GM23248 (cell line): Measurements from ENCODE around the gene PRKCB. TPM values are rescaled to one million over a fixed set of nuclear protein-coding genes. Genes with fewer than 3 reads are reported as not detected.

Experiments
- DNase-seq: peaks from one replicate; pipeline ENCODE4 v3.0.0-alpha.2; 2015
- H2AFZ ChIP-seq: fragments of 200-600 bp; sonication (generic); 2 replicates; pipeline ENCODE4 v1.6.1; 2016; ENCODE audit warnings: antibody characterized with exemption
- H3F3A ChIP-seq: fragments of 200-600 bp; sonication (generic); 2 replicates; pipeline ENCODE4 v1.6.1; 2016; ENCODE audit warnings: mild to moderate bottlenecking, antibody characterized with exemption, mixed run types; ENCODE audit not compliant: insufficient read depth
- H3K27ac ChIP-seq: fragments of 200-600 bp; sonication (generic); 2 replicates; pipeline ENCODE4 v1.5.1; 2016; ENCODE audit warnings: mild to moderate bottlenecking
- H3K27me3 ChIP-seq: fragments of 200-600 bp; sonication (generic); replicated peaks from 2 replicates; pipeline ENCODE4 v1.6.1; 2016; ENCODE audit warnings: mild to moderate bottlenecking; ENCODE audit not compliant: insufficient read depth
- H3K36me3 ChIP-seq: fragments of 200-600 bp; sonication (generic); 2 replicates; pipeline ENCODE4 v1.6.1; 2016; ENCODE audit warnings: low read depth, mild to moderate bottlenecking
- H3K4me1 ChIP-seq: fragments of 200-600 bp; sonication (generic); 2 replicates; pipeline ENCODE4 v1.6.1; 2016; ENCODE audit warnings: mild to moderate bottlenecking; ENCODE audit not compliant: insufficient read depth
- H3K4me2 ChIP-seq: fragments of 200-600 bp; sonication (generic); one replicate; pipeline ENCODE4 v1.6.1; 2016; ENCODE audit warnings: mild to moderate bottlenecking; ENCODE audit not compliant: unreplicated experiment
- H3K4me3 ChIP-seq: fragments of 200-600 bp; sonication (generic); 2 replicates; pipeline ENCODE4 v1.5.1; 2016; ENCODE audit warnings: mild to moderate bottlenecking
- H3K79me2 ChIP-seq: fragments of 200-600 bp; sonication (generic); 2 replicates; pipeline ENCODE4 v1.6.1; 2016; ENCODE audit warnings: mild to moderate bottlenecking; ENCODE audit not compliant: insufficient read depth
- H3K9ac ChIP-seq: fragments of 200-600 bp; sonication (generic); 2 replicates; pipeline ENCODE4 v1.6.1; 2016; ENCODE audit warnings: mild to moderate bottlenecking
- H3K9me2 ChIP-seq: fragments of 200-600 bp; sonication (generic); 2 replicates; pipeline ENCODE4 v1.6.1; 2016; ENCODE audit warnings: mixed run types, mild to moderate bottlenecking, moderate library complexity; ENCODE audit not compliant: insufficient read depth
- H3K9me3 ChIP-seq: fragments of 200-600 bp; sonication (generic); one replicate; pipeline ENCODE4 v1.6.1; 2017; ENCODE audit warnings: low read depth
- H4K20me1 ChIP-seq: fragments of 200-600 bp; sonication (generic); 2 replicates; pipeline ENCODE4 v1.6.0; 2016; ENCODE audit not compliant: insufficient read depth
- EZH2 ChIP-seq: fragments of 200-600 bp; sonication (generic); IDR thresholded peaks from 2 replicates; pipeline ENCODE4 v1.6.1; 2018; ENCODE audit warnings: antibody characterized with exemption, mild to moderate bottlenecking; ENCODE audit not compliant: insufficient read depth, poor library complexity, severe bottlenecking
- EZH2phosphoT487 ChIP-seq: fragments of 200-600 bp; sonication (generic); IDR thresholded peaks from 2 replicates; pipeline ENCODE4 v1.6.1; 2018; ENCODE audit warnings: antibody characterized with exemption, moderate library complexity, mild to moderate bottlenecking, low read depth; ENCODE audit not compliant: insufficient read depth
- WGBS, 2 experiments: methylation state at CpG; one replicate each; pipeline ENCODE4 v1.1.6; 2015 to 2017; ENCODE audit warnings: low lambda C conversion rate in 2 of 2, low coverage in 1 of 2; ENCODE audit errors: missing lambda C conversion rate in 2 of 2; 5-methylcytosine and 5-hydroxymethylcytosine counted together
- in situ Hi-C: fragments of 300-500 bp; cut with MboI; formaldehyde crosslinking; loops from 2 replicates; pipeline ENCODE4 v1.15.0; 2020
- polyA plus RNA-seq: library from polyadenylated mRNA; unstranded; fragments of >200 nt; fragmentation: Nextera tagmentation; extraction: Ambion mirVana; gene quantifications from 2 replicates; pipeline ENCODE4 v1.2.1, GENCODE V29; 2016
- total RNA-seq: library from RNA; depleted of rRNA; stranded (reverse); fragments of >200 nt; shearing (Covaris generic); gene quantifications from 2 replicates; pipeline ENCODE4 v1.2.3, GENCODE V29; 2014

The PRKCB gene
- total and polyA plus RNA-seq, 2 experiments from 2014 or later: not detected

- Histone ChIP-seq H3K9me3 (no peaks in the 10 kb centered on the region), H3K9me2 (no peaks in the 10 kb centered on the region), H3K36me3 (no peaks in the 10 kb centered on the region), H3K4me1 (no peaks in the 10 kb centered on the region), H3K4me2 (no peak overlapping the region), H3K4me3 (no peak overlapping the region), H4K20me1 (no peaks in the 10 kb centered on the region), H2AFZ (no peak overlapping the region), H3F3A (no peaks in the 10 kb centered on the region), H3K79me2 (no peaks in the 10 kb centered on the region), H3K27me3 (no peaks in the 10 kb centered on the region), H3K9ac (no peak overlapping the region), H3K27ac (no peak overlapping the region)
- in situ Hi-C loops: no loop called here
- WGBS, 2 experiments: 10 to 12% methylated on average over 6 of the region's 6 CpGs
- TF ChIP-seq EZH2phosphoT487 (no peak), EZH2 (no peak)
- DNase-seq: no peak
Observed at GRCh38 chr16:23969468-23970297, 133.9 kb downstream of the PRKCB start.

GRCh38 chr16:23974223-23974622 lies 138.4 kb downstream of the PRKCB start:
- H3F3A ChIP-seq: no peaks in the 10 kb centered on the region
- 1 to 10% methylated on average over 4 of the region's 4 CpGs for WGBS, 2 experiments
- no peaks in the 10 kb centered on the region for H3K4me1 ChIP-seq
- in situ Hi-C loops: no loop called here
- no peak overlapping the region for H3K9ac ChIP-seq
- no peak overlapping the region for H3K4me2 ChIP-seq
- DNase-seq: no peak
- H3K4me3 ChIP-seq: no peak overlapping the region
- no peaks in the 10 kb centered on the region for H4K20me1 ChIP-seq
- H3K36me3 ChIP-seq: no peaks in the 10 kb centered on the region
- no peaks in the 10 kb centered on the region for H3K9me2 ChIP-seq
- H3K27me3 ChIP-seq: no peaks in the 10 kb centered on the region
- no peak overlapping the region for H3K27ac ChIP-seq
- H2AFZ ChIP-seq: no peak overlapping the region
- H3K9me3 ChIP-seq: no peaks in the 10 kb centered on the region
- TF ChIP-seq EZH2: no peak
- no peak for TF ChIP-seq EZH2phosphoT487
- H3K79me2 ChIP-seq: no peaks in the 10 kb centered on the region

GRCh38 chr16:23975293-23975692 lies 139.5 kb downstream of the PRKCB start:
- in situ Hi-C loops: no loop called here
- Histone ChIP-seq H3K9me3 (no peaks in the 10 kb centered on the region), H3K36me3 (no peaks in the 10 kb centered on the region), H3K9me2 (no peaks in the 10 kb centered on the region), H3K4me1 (no peaks in the 10 kb centered on the region), H2AFZ (no peak overlapping the region), H3F3A (no peaks in the 10 kb centered on the region), H3K4me3 (no peak overlapping the region), H3K27me3 (no peaks in the 10 kb centered on the region), H3K27ac (no peak overlapping the region), H4K20me1 (no peaks in the 10 kb centered on the region), H3K4me2 (no peak overlapping the region), H3K9ac (no peak overlapping the region), H3K79me2 (no peaks in the 10 kb centered on the region)
- TF ChIP-seq EZH2phosphoT487: no peak
- TF ChIP-seq EZH2: no peak
- WGBS, 2 experiments: 5 to 20% methylated on average over 5 of the region's 5 CpGs
- no peak for DNase-seq

- H3K9ac ChIP-seq: no peak overlapping the region
- H3K4me1 ChIP-seq: no peaks in the 10 kb centered on the region
- H4K20me1 ChIP-seq: no peaks in the 10 kb centered on the region
- no peak overlapping the region for H3K4me2 ChIP-seq
- H2AFZ ChIP-seq: no peak overlapping the region
- WGBS, 2 experiments: 8 to 18% methylated on average over 5 of the region's 5 CpGs
- no peaks in the 10 kb centered on the region for H3K79me2 ChIP-seq
- TF ChIP-seq EZH2: no peak
- TF ChIP-seq EZH2phosphoT487: no peak
- no peak for DNase-seq
- H3K36me3 ChIP-seq: no peaks in the 10 kb centered on the region
- no peaks in the 10 kb centered on the region for H3K27me3 ChIP-seq
- H3F3A ChIP-seq: no peaks in the 10 kb centered on the region
- in situ Hi-C loops: no loop called here
- no peaks in the 10 kb centered on the region for H3K9me2 ChIP-seq
- no peaks in the 10 kb centered on the region for H3K9me3 ChIP-seq
- H3K27ac ChIP-seq: no peak overlapping the region
- H3K4me3 ChIP-seq: no peak overlapping the region
Observed at GRCh38 chr16:23976091-23976490, 140.3 kb downstream of the PRKCB start.

GRCh38 chr16:23976524-23976923 lies 140.7 kb downstream of the PRKCB start:
- TF ChIP-seq EZH2phosphoT487 (no peak), EZH2 (no peak)
- no peaks in the 10 kb centered on the region for H3K9me3 ChIP-seq
- no peak overlapping the region for H3K27ac ChIP-seq
- 9 to 11% methylated on average over 3 of the region's 3 CpGs for WGBS, 2 experiments
- H3K36me3 ChIP-seq: no peaks in the 10 kb centered on the region
- H3K4me2 ChIP-seq: no peak overlapping the region
- no peaks in the 10 kb centered on the region for H3F3A ChIP-seq
- in situ Hi-C loops: no loop called here
- no peak overlapping the region for H3K9ac ChIP-seq
- no peaks in the 10 kb centered on the region for H4K20me1 ChIP-seq
- H3K4me1 ChIP-seq: no peaks in the 10 kb centered on the region
- H3K9me2 ChIP-seq: no peaks in the 10 kb centered on the region
- H3K27me3 ChIP-seq: no peaks in the 10 kb centered on the region
- no peak overlapping the region for H2AFZ ChIP-seq
- DNase-seq: no peak
- H3K79me2 ChIP-seq: no peaks in the 10 kb centered on the region
- no peak overlapping the region for H3K4me3 ChIP-seq
